HepG2 (cell line): ENCODE data around the gene CD300H.

Source experiments
- CEBPB ChIP-seq: IDR thresholded peaks from 2 replicates; pipeline ENCODE4 v1.6.1; 2011; ENCODE audit warnings: low read depth, low read length, improper control_type of control experiment, borderline replicate concordance
- POLR2A ChIP-seq, 2 experiments: IDR thresholded peaks; 2 replicates each; pipeline ENCODE4 v1.6.1; 2011; ENCODE audit warnings: low read depth in 2 of 2, low read length in 2 of 2, mild to moderate bottlenecking in 1 of 2, moderate library complexity in 1 of 2; ENCODE audit not compliant: insufficient read depth in 1 of 2
- SAFB2 ChIP-seq: sonication (generic); formaldehyde crosslinking; IDR thresholded peaks from 2 replicates; pipeline ENCODE4 v1.5.1; 2020; ENCODE audit warnings: missing genetic modification reagents, low read depth, mild to moderate bottlenecking, borderline replicate concordance
- SMAD1 ChIP-seq: sonication (generic); formaldehyde crosslinking; IDR thresholded peaks from 2 replicates; pipeline ENCODE4 v1.4.0; 2020; ENCODE audit warnings: missing genetic modification reagents, low read depth, mild to moderate bottlenecking, borderline replicate concordance
- SRF ChIP-seq: IDR thresholded peaks from 2 replicates; pipeline ENCODE4 v1.6.1; 2011; ENCODE audit warnings: mild to moderate bottlenecking, low read depth, low read length, moderate library complexity
- STAT6 ChIP-seq: sonication (generic); formaldehyde crosslinking; IDR thresholded peaks from 2 replicates; pipeline ENCODE4 v1.4.0; 2020; ENCODE audit warnings: missing genetic modification reagents, mild to moderate bottlenecking, borderline replicate concordance
- ZBTB33 ChIP-seq: sonication (generic); formaldehyde crosslinking; IDR thresholded peaks from 2 replicates; pipeline ENCODE4 v1.4.0; 2020; ENCODE audit warnings: missing genetic modification reagents
- ZC3H4 ChIP-seq: sonication (generic); formaldehyde crosslinking; IDR thresholded peaks from 2 replicates; pipeline ENCODE4 v1.4.0; 2020; ENCODE audit warnings: missing genetic modification reagents, borderline replicate concordance
- ZKSCAN5 ChIP-seq: sonication (generic); formaldehyde crosslinking; IDR thresholded peaks from 2 replicates; pipeline ENCODE4 v1.5.1; 2020; ENCODE audit warnings: mild to moderate bottlenecking, missing genetic modification reagents
- ZNF652 ChIP-seq: IDR thresholded peaks from 2 replicates; pipeline ENCODE4 v1.6.1; 2016; ENCODE audit warnings: low read depth, borderline replicate concordance
- ZNF775 ChIP-seq: sonication (generic); formaldehyde crosslinking; IDR thresholded peaks from 2 replicates; pipeline ENCODE4 v1.4.0; 2020; ENCODE audit warnings: missing genetic modification reagents, mild to moderate bottlenecking, moderate library complexity, borderline replicate concordance

- TF ChIP-seq POLR2A (IDR thresholded peaks at IDR 0.05; ENCODE audit: insufficient read depth in 1 of 2, low read depth in 2 of 2, low read length in 2 of 2) (no peak), ZNF652 (CRISPR knock-in tag) (no peak), ZBTB33 (CRISPR knock-in tag) (no peak), SMAD1 (no peak), ZC3H4 (no peak), SAFB2 (CRISPR knock-in tag) (no peak), ZNF775 (CRISPR knock-in tag) (no peak), STAT6 (no peak), SRF (no peak), ZKSCAN5 (CRISPR knock-in tag) (no peak), CEBPB (no peak)
Measured at GRCh38 chr17:74525781-74526288, 41.5 kb downstream of the CD300H start.
